Endothelial cell of umbilical vein (primary cell): ENCODE results near the gene SLC5A12.

Source experiments
- EZH2 ChIP-seq: IDR thresholded peaks from 2 replicates; pipeline ENCODE4 v1.6.1; 2012; ENCODE audit warnings: borderline replicate concordance, low read depth, mild to moderate bottlenecking, moderate library complexity, low read length, inconsistent platforms; ENCODE audit not compliant: severe bottlenecking
- FOS ChIP-seq: IDR thresholded peaks from 2 replicates; pipeline ENCODE4 v1.6.1; 2011; ENCODE audit warnings: mild to moderate bottlenecking, low read length, moderate library complexity, borderline replicate concordance; ENCODE audit not compliant: insufficient read depth
- GATA2 ChIP-seq: IDR thresholded peaks from 2 replicates; pipeline ENCODE4 v1.7.0; 2011; ENCODE audit warnings: low read depth, mild to moderate bottlenecking, moderate library complexity, mixed read lengths, low read length; ENCODE audit not compliant: insufficient read length, insufficient read depth
- JUN ChIP-seq: IDR thresholded peaks from 2 replicates; pipeline ENCODE4 v1.6.1; 2011; ENCODE audit warnings: borderline replicate concordance, low read depth; ENCODE audit not compliant: insufficient read length, insufficient read depth
- MYC ChIP-seq: IDR thresholded peaks from one replicate; pipeline ENCODE4 v1.6.1; 2011; ENCODE audit warnings: mild to moderate bottlenecking, low read depth, low read length
- POLR2A ChIP-seq: IDR thresholded peaks from 2 replicates; pipeline ENCODE4 v1.6.1; 2012; ENCODE audit warnings: low read depth, mild to moderate bottlenecking, control low read depth, low read length
- POLR2AphosphoS5 ChIP-seq: IDR thresholded peaks from 2 replicates; pipeline ENCODE4 v1.6.1; 2012; ENCODE audit warnings: low read depth, mild to moderate bottlenecking, control low read depth, low read length, moderate library complexity; ENCODE audit not compliant: insufficient read depth
- TF ChIP-seq, protein P1 (sequence below), 2 donors: IDR thresholded peaks; 1 replicate in 1 of 2; 2 replicates in 1 of 2; pipeline ENCODE4 v1.5.1; 2011; ENCODE audit warnings: low read length in 2 of 2, mild to moderate bottlenecking in 2 of 2, moderate library complexity in 2 of 2, control low read depth in 1 of 2, inconsistent platforms in 1 of 2, low read depth in 1 of 2; ENCODE audit not compliant: insufficient read depth in 1 of 2; ENCODE audit errors: extremely low read depth in 1 of 2
- TF ChIP-seq, protein P2 (sequence below): IDR thresholded peaks from 2 replicates; pipeline ENCODE4 v1.6.1; 2011; ENCODE audit not compliant: insufficient read depth, insufficient read length

DNA sequence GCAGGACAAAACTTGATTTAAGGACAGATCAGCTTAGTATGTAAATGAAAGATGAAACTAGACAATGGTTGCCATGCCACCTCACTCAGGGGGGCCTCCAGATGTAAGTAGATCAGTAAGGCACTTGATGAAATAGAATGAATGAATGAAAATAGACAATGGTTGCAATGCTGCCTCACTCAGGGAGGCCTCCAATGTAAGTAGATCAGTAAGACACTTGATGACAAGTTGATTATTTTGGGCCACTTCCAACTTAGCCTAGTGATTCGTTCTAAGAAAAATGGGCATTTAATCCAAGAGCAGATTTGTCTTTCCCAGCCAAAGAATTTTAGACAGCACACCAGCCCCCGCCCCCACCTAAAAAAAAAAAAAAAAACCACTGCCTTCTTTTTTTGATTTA is 19.2 kb upstream of the SLC5A12 start:
- TF ChIP-seq POLR2AphosphoS5 = no peak
- TF ChIP-seq, protein P1, sequence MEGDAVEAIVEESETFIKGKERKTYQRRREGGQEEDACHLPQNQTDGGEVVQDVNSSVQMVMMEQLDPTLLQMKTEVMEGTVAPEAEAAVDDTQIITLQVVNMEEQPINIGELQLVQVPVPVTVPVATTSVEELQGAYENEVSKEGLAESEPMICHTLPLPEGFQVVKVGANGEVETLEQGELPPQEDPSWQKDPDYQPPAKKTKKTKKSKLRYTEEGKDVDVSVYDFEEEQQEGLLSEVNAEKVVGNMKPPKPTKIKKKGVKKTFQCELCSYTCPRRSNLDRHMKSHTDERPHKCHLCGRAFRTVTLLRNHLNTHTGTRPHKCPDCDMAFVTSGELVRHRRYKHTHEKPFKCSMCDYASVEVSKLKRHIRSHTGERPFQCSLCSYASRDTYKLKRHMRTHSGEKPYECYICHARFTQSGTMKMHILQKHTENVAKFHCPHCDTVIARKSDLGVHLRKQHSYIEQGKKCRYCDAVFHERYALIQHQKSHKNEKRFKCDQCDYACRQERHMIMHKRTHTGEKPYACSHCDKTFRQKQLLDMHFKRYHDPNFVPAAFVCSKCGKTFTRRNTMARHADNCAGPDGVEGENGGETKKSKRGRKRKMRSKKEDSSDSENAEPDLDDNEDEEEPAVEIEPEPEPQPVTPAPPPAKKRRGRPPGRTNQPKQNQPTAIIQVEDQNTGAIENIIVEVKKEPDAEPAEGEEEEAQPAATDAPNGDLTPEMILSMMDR (IDR thresholded peaks at IDR 0.05; ENCODE audit: extremely low read depth in 1 of 2, insufficient read depth in 1 of 2, low read depth in 1 of 2, low read length in 2 of 2) = no peak
- no peak for TF ChIP-seq EZH2
- no peak for TF ChIP-seq POLR2A
- TF ChIP-seq GATA2 = no peak
- no peak for TF ChIP-seq MYC
- TF ChIP-seq FOS = no peak
- TF ChIP-seq, protein P2, sequence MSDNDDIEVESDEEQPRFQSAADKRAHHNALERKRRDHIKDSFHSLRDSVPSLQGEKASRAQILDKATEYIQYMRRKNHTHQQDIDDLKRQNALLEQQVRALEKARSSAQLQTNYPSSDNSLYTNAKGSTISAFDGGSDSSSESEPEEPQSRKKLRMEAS = no peak
- TF ChIP-seq JUN = no peak
